IgD-negative memory B cell (primary cell): Measurements from ENCODE around the gene XG. TPM values are rescaled to one million over a fixed set of nuclear protein-coding genes. Genes with fewer than 3 reads are reported as not detected.
A peak's percentile ranks its signal among the peaks of the same experiment; 100 is the strongest.
"Not testable (repeated sequence)": the region's sequence is repeated elsewhere in the genome, so short reads cannot be mapped to it uniquely, and the experiment has no call there.

Experiments used
- H3K27ac Mint-ChIP-seq, 3 donors: one replicate each; pipeline ENCODE4 v1.8.0; 2020 to 2022; ENCODE audit warnings: mild to moderate bottlenecking in 3 of 3, mixed read lengths in 3 of 3, moderate library complexity in 1 of 3
- H3K27me3 Mint-ChIP-seq: one replicate; pipeline ENCODE4 v1.8.0; 2021; ENCODE audit warnings: mixed read lengths
- H3K36me3 Mint-ChIP-seq: one replicate; pipeline ENCODE4 v1.8.0; 2020; ENCODE audit warnings: mild to moderate bottlenecking, mixed read lengths
- H3K4me1 Mint-ChIP-seq, 3 donors: one replicate each; pipeline ENCODE4 v1.8.0; 2020 to 2022; ENCODE audit warnings: mixed read lengths in 3 of 3, mild to moderate bottlenecking in 1 of 3
- H3K4me3 Mint-ChIP-seq, 4 donors: one replicate each; pipeline ENCODE4 v1.8.0; 2020 to 2022; ENCODE audit warnings: mild to moderate bottlenecking in 4 of 4, mixed read lengths in 4 of 4, moderate library complexity in 3 of 4
- H3K9me3 Mint-ChIP-seq, 3 donors: one replicate each; pipeline ENCODE4 v1.8.0; 2020 to 2021; ENCODE audit warnings: mixed read lengths in 3 of 3, mild to moderate bottlenecking in 1 of 3
- polyA plus RNA-seq: library from polyadenylated mRNA; unstranded; fragments of 300-500 nt; fragmentation: Illumina TruSeq; gene quantifications from one replicate; pipeline ENCODE4 v1.2.3, GENCODE V29; 2021

XG gene
- polyA plus RNA-seq, 1 donor from 2014 or later: not detected

- Mint-ChIP-seq H3K27ac (peak overlapping the region in 1 of 3 donors; percentile 83), H3K4me3 (no peak overlapping the region)
Observed at GRCh38 chrX:2717312-2717711, 34.5 kb upstream of the XG start.

GRCh38 chrX:2718821-2719220 is 33.0 kb upstream of the XG start:
- Mint-ChIP-seq H3K4me1 (peaks cover 0 to 2% (median under 1%) of the 10 kb centered on the region in 3 donors), H3K36me3 (peaks cover 14% of the 10 kb centered on the region), H3K27ac (no peak overlapping the region), H3K4me3 (no peak overlapping the region), H3K9me3 (no peaks in the 10 kb centered on the region), H3K27me3 (no peaks in the 10 kb centered on the region)

More at GRCh38 chrX:2717312-2717711, 34.5 kb upstream of the XG start:
- Mint-ChIP-seq H3K9me3 (no peaks in the 10 kb centered on the region), H3K36me3 (peaks cover 10% of the 10 kb centered on the region), H3K27me3 (no peaks in the 10 kb centered on the region), H3K4me1 (peaks cover 0 to 4% (median 2%) of the 10 kb centered on the region in 3 donors)

- Mint-ChIP-seq H3K4me3 (no peak overlapping the region), H3K4me1 (peaks cover 0 to 2% (median 0%) of the 10 kb centered on the region in 3 donors), H3K36me3 (peaks cover 18% of the 10 kb centered on the region), H3K27me3 (no peaks in the 10 kb centered on the region), H3K9me3 (no peaks in the 10 kb centered on the region), H3K27ac (no peak overlapping the region)
Observed at GRCh38 chrX:2719774-2720447, 31.9 kb upstream of the XG start.

GRCh38 chrX:2723286-2723879 is 28.5 kb upstream of the XG start:
- Mint-ChIP-seq H3K27ac (peak overlapping the region in 1 of 3 donors; percentile 57), H3K27me3 (no peaks in the 10 kb centered on the region), H3K9me3 (peaks cover 0 to under 1% (median 0%) of the 10 kb centered on the region in 3 donors), H3K36me3 (peaks cover 21% of the 10 kb centered on the region), H3K4me1 (no peaks in the 10 kb centered on the region), H3K4me3 (no peak overlapping the region)

GRCh38 chrX:2727264-2727663 is 24.6 kb upstream of the XG start:
- peaks cover 14% of the 10 kb centered on the region for H3K36me3 Mint-ChIP-seq
- H3K4me3 Mint-ChIP-seq, H3K4me1 Mint-ChIP-seq, H3K27me3 Mint-ChIP-seq, H3K27ac Mint-ChIP-seq, H3K9me3 Mint-ChIP-seq: not testable (repeated sequence)

- Mint-ChIP-seq H3K4me3 (no peak overlapping the region), H3K27ac (peak overlapping the region in 1 of 3 donors; percentile 85), H3K36me3 (peaks cover 7% of the 10 kb centered on the region), H3K9me3 (peaks cover 0 to 3% (median 0%) of the 10 kb centered on the region in 3 donors), H3K4me1 (no peaks in the 10 kb centered on the region), H3K27me3 (no peaks in the 10 kb centered on the region)
Observed at GRCh38 chrX:2732076-2732475, 19.8 kb upstream of the XG start.

GRCh38 chrX:2732649-2733048 is 19.2 kb upstream of the XG start:
- Mint-ChIP-seq H3K27ac (no peak overlapping the region), H3K4me3 (no peak overlapping the region), H3K4me1 (no peaks in the 10 kb centered on the region), H3K36me3 (peaks cover 7% of the 10 kb centered on the region), H3K27me3 (no peaks in the 10 kb centered on the region), H3K9me3 (peaks cover 0 to 3% (median 0%) of the 10 kb centered on the region in 3 donors)

- Mint-ChIP-seq H3K9me3 (peaks cover 0 to 3% (median 0%) of the 10 kb centered on the region in 3 donors), H3K27me3 (no peaks in the 10 kb centered on the region), H3K4me1 (no peaks in the 10 kb centered on the region), H3K4me3 (no peak overlapping the region), H3K27ac (no peak overlapping the region), H3K36me3 (peaks cover 12% of the 10 kb centered on the region)
Observed at GRCh38 chrX:2733286-2733685, 18.6 kb upstream of the XG start.

- no peaks in the 10 kb centered on the region for H3K4me1 Mint-ChIP-seq
- no peaks in the 10 kb centered on the region for H3K27me3 Mint-ChIP-seq
- peak overlapping the region in 1 of 4 donors; percentile 27 for H3K4me3 Mint-ChIP-seq
- no peak overlapping the region for H3K27ac Mint-ChIP-seq
- H3K9me3 Mint-ChIP-seq: no peaks in the 10 kb centered on the region
- peaks cover 13% of the 10 kb centered on the region for H3K36me3 Mint-ChIP-seq
Observed at GRCh38 chrX:2735270-2735669, 16.6 kb upstream of the XG start.

- Mint-ChIP-seq H3K4me1 (peaks cover 0 to 2% (median 0%) of the 10 kb centered on the region in 3 donors), H3K27ac (no peak overlapping the region), H3K9me3 (peaks cover 0 to 4% (median 0%) of the 10 kb centered on the region in 3 donors), H3K4me3 (no peak overlapping the region), H3K27me3 (no peaks in the 10 kb centered on the region), H3K36me3 (peaks cover 18% of the 10 kb centered on the region)
Observed at GRCh38 chrX:2740672-2741071, 11.2 kb upstream of the XG start.

- H3K4me3 Mint-ChIP-seq: no peak overlapping the region
- H3K27ac Mint-ChIP-seq: no peak overlapping the region
- peaks cover 0 to 4% (median 0%) of the 10 kb centered on the region in 3 donors for H3K9me3 Mint-ChIP-seq
- H3K27me3 Mint-ChIP-seq: no peaks in the 10 kb centered on the region
- H3K36me3 Mint-ChIP-seq: peaks cover 18% of the 10 kb centered on the region
- H3K4me1 Mint-ChIP-seq: peaks cover 0 to 2% (median 0%) of the 10 kb centered on the region in 3 donors
Observed at GRCh38 chrX:2741386-2741785, 10.5 kb upstream of the XG start.

- not testable (repeated sequence) for H3K9me3 Mint-ChIP-seq, H3K4me3 Mint-ChIP-seq, H3K36me3 Mint-ChIP-seq
Observed at GRCh38 chrX:2746250-2746649, 5.6 kb upstream of the XG start.

GRCh38 chrX:2748171-2748814 is 3.5 kb upstream of the XG start:
- Mint-ChIP-seq H3K27me3 (no peaks in the 10 kb centered on the region), H3K4me1 (peaks cover 0 to 2% (median 0%) of the 10 kb centered on the region in 3 donors), H3K27ac (no peak overlapping the region)

More at GRCh38 chrX:2746250-2746649, 5.6 kb upstream of the XG start:
- H3K27ac Mint-ChIP-seq, H3K27me3 Mint-ChIP-seq, H3K4me1 Mint-ChIP-seq: not testable (repeated sequence)

GRCh38 chrX:2748815-2749188 is 3.0 kb upstream of the XG start:
- Mint-ChIP-seq H3K4me1 (peaks cover 0 to 2% (median 0%) of the 10 kb centered on the region in 3 donors), H3K4me3 (no peak overlapping the region), H3K36me3 (no peaks in the 10 kb centered on the region), H3K27me3 (no peaks in the 10 kb centered on the region), H3K9me3 (no peaks in the 10 kb centered on the region), H3K27ac (no peak overlapping the region)

More at GRCh38 chrX:2748171-2748814, 3.5 kb upstream of the XG start:
- H3K36me3 Mint-ChIP-seq: no peaks in the 10 kb centered on the region
- H3K4me3 Mint-ChIP-seq: no peak overlapping the region
- no peaks in the 10 kb centered on the region for H3K9me3 Mint-ChIP-seq

GRCh38 chrX:2751291-2751690 is 549 bp upstream of the XG start:
- Mint-ChIP-seq H3K27me3 (no peaks in the 10 kb centered on the region), H3K4me3 (no peak overlapping the region), H3K36me3 (no peaks in the 10 kb centered on the region), H3K9me3 (no peaks in the 10 kb centered on the region), H3K4me1 (no peaks in the 10 kb centered on the region), H3K27ac (no peak overlapping the region)
